GM19397 (cell line): ENCODE data around the gene SSR3.
"Not testable (repeated sequence)": the region's sequence is repeated elsewhere in the genome, so short reads cannot be mapped to it uniquely, and the experiment has no call there.

Source experiments
- ATAC-seq: cut with Tn5 transposase; IDR thresholded peaks from one replicate; pipeline ENCODE4 v1.9.1; 2021; ENCODE audit warnings: mild to moderate bottlenecking, moderate library complexity; ENCODE audit not compliant: unreplicated experiment

The SSR3 gene

DNA sequence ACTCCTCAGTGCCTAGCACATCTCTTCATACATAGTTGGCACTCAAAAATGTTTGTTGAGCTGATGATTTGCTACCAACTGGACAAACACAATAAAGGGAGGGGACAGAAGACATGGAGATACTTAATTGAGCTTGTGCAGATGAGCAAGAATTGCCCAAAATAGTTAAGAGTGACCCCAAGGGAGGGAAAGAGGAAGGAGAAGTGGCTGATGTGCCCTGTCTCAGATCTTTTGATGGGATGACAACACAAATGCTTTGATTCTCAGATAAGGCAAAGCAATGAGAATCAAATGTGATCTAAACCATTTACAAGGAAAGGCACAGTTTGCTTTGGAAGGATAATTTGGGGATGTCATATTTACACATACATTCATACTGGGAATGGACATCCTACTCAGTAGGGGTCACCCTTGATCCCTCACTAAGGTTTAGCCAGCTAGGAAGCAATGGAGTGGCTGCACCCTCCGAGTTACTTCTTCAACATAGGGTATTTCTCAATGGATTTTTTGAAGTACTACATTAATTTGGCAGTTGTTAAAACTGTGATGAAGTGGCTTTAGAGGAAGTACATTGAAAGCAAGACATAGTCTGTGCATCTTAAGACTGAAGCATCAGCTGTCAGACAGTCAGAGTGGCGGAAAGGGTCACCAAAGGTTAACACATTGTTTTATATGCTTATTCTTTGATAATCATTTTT is 21.9 kb upstream of the SSR3 start:
- ATAC-seq = no peak

DNA sequence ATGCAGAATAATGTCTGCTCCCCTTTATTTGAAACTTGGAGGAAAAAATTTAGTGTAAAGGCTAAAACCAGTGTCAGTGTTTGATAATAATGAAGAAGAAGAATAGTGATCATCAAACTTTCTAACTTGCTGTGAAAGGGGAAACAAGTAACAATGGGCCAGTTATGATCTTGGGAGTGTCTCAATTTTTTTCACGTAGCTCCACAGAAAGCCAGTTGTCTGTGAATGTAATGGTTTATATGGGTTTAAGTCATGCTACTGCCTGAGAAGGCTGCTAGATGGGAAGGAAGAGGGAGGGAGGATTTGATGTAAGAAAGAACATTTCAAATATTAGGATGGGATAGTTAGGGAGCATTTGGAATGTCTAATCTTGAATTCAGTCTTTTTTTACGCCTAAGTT is 21.1 kb upstream of the SSR3 start:
- ATAC-seq = no peak

DNA sequence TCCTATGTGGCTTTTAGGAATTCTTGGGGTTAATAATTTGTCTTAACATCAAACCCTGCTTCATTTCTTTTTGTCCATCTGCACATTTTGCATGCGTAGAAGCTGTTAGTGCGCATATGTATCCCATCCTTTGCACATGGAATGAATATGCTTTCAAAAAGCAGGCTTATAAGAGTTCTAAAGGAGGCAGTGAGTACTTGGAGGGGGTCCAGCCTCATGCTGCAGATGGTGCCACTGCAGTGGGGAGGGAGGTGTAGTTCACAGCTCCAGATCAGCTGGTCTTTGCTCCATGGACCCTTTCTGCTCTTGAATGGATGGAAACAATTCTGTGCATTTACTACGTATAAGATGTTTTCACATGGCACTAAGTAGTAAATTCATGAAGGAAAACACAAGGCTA is 20.7 kb upstream of the SSR3 start:
- no peak for ATAC-seq

DNA sequence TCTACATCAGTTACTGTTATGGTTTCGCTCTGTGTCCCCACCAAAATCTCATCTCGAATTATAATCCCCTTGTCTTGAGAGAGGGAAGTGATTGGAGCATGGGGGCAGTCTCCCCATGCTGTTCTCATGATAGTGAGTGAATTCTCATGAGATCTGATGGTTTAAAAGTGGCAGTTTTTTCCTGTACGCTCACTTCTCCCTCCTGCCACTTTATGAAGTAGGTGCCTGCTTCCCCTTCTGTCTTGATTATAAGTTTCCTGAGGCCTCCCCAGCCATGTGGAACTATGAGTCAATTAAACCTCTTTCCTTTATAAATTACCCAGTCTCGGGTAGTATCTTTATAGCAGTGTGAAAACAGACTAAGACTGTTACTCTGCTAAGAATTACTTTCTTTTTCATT is 15.0 kb upstream of the SSR3 start:
- not testable (repeated sequence) for ATAC-seq

DNA sequence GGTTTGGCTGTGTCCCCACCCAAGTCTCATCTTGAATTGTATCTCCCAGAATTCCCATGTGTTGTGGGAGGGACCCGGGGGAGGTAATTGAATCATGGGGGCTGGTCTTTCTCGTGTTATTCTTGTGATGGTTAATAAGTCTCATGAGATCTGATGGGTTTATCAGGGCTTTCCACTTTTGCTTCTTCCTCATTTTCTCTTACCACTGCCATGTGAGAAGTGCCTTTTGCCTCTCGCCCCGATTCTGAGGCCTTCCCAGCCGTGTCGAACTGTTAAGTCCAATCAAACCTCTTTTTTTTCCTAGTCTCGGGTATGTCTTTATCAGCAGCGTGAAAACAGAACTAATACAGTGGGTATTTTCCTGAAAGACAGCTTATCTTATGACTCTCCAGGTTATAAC is 14.1 kb upstream of the SSR3 start:
- not testable (repeated sequence) for ATAC-seq

DNA sequence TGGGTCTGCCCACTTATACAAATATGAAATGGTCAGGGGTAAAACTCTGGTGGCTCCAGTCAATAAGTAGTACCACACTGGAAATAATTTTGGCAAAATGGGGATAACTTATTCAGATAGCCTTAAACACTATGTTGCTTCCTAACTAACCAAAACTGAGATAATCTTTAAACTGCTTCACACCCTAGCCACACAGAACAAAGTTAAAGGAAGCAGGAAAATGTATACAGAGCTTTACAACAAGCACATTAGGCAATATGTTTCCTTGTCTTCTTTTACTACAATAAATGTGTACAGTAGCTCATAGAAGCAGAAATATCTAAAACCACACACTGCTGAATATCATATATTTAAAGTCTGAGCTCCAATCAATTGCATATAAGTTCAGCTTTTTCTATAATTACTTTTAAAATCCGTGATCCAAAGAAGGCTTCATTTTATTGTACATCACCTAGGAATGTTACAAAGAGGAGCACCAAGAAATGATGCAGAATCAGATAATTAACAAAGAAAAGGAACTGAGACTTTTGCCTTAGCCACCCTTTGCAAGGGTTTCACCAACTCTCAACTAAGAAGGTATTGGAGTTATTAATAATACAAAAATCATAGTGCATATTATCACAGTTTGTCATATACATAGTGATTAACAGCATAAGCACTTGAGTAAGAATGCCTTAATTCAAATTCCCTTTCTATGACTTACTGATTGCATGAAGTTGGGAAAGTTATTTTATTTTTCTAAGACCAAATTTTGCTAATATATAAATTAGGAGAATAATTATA is 9.2 kb upstream of the SSR3 start:
- no peak for ATAC-seq

DNA sequence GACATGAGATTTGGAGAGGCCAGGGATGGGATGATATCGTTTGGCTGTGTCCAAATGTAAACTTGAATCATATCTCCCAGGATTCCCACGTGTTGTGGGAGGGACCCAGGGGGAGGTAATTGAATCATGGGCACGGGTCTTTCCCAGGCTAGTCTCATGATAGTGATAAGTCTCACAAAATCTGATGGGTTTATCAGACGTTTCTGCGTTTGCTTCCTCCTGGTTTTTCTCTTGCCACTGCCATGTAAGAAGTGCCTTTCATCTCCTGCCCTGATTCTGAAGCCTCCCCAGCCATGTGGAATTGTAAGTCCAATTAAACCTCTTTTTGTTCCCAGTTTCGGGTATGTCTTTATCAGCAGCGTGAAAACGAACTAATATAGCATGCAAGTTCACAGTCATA is 7.6 kb upstream of the SSR3 start:
- ATAC-seq = not testable (repeated sequence)

DNA sequence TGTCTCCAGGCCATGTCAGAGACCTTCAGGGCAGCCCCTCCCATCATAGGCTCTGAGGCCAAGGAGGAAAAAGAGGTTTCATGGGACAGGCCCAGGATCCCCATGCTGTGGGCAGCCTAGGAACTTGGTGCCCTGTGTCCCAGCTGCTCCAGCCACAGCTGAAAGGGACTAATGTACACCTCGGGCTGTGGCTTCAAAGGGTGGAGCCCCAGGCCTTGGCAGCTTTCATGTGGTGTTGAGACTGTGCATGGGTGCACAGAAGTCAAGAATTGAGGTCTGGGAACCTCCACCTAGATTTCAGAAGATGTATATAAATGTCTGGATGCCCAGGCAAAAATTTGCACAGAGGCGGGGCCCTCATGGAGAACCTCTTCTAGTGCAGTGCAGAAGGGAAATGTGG is 6.6 kb upstream of the SSR3 start:
- no peak for ATAC-seq

DNA sequence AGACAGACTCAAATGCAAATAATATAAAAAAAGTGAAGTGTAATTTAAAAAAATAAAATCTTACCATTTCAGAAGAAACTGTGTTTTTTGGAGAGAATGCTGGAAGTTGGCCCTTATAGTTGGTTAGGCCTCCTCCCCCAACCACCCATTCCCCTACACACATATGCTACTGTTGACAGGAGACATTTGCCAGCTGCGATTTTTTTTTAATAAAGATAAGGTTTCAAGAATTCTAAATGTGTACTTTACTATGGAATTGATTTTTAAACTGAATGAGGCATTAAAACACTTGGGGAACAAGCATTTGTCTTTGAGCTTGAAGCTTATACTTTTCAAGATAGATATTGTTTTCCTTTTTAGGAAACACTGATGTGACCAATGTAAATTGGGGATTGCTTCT is 4.4 kb upstream of the SSR3 start:
- no peak for ATAC-seq

DNA sequence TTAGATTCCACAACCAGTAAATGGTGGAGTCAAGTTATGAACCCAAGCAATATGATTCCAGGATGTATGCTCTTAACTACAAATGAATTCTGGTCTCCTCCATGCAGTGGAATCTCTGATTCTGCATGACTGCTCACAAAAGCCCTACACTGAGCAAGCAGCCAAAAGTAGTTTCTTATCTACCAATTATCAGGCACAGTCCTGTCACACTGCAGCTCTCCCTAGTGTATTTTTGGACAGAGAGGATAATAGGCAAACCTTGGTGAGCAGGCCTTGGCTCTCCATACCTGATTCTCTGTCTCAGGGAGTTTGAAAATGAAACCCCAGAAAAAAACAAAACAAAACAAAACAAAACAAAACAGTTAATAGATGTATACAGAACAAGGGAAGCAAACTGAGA is 3.5 kb upstream of the SSR3 start:
- ATAC-seq = no peak

DNA sequence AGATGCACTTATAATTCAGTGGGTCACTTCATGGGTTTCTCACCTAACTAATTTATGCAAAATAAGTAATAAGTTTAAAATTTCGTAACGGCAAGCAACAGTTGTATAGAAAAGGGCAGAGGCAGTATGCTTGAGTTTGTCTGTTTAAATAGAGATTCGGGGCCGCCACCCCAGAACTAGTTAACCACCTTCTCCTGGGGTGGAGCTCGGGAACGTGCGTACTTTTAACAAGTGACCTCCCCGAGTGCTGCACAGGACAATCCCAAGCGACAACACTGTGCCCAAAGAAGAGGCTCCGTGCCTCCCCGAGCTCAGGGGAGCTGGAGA is 439 bp downstream of the SSR3 start:
- no peak for ATAC-seq

DNA sequence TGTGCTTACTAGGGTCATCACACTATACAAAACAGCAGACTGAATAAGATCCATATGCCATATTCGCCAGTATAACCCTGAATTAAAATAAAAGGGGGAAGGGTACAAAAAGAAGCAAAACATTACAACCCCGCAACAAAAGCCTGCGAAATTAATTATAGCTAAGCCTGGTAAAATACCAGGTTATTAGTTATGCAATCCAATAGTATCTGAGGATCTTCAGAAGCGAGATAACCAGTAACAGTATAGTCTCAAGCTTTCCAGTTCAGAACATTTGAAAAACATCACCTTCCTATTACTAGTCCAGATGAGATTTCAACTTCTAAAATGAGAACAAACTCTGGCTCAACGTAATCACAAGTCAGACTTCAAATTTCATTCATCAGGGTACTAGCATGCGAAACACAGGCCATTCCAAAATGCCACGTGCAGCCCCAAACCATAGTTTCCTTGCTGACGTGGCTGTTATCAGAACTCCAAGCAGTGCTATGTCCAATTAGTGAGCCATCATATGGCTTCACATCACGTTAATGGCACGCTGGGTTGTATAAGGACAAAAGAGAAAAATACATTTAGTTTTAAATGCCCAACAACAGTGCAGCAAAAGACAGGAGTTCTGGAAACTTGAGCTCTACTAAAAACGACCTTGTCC is 1.1 kb downstream of the SSR3 start:
- ATAC-seq = no peak

DNA sequence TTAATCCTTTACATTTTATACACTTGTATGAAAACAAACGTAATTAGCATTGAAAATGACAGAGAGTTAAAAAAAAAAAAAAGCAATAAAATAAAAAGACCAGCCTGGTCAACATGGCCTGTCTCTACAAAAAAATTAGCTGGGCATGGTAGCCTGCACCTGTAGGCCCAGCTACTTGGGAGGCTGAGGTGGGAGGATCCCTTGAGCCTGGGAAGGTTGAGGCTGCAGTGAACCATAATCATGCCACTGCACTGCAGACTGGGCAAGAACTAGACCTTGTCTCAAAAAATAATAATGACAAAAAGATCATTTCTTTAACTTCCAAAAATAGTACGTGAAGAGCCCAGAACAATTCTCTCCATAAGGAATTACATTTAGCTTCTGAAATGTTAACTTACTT is 1.9 kb downstream of the SSR3 start:
- no peak for ATAC-seq

DNA sequence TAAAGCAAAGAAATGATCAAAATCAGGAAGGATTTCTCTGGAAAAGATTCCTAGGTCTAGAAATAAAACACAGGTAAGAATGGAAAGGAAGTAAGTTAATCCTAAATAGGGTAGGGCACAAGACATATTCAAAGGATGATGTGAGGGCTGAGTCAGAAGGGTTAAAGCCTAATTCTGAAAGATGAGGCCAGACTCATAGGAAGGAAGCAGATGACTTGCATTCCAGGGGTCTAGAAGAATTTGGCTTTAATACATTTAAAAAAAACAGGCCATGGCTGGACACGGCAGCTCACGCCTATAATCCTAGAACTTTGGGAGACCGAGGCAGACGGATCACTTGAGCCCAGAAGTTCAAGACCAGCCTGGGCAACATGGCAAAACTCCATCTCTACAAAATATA is 3.2 kb downstream of the SSR3 start:
- no peak for ATAC-seq

DNA sequence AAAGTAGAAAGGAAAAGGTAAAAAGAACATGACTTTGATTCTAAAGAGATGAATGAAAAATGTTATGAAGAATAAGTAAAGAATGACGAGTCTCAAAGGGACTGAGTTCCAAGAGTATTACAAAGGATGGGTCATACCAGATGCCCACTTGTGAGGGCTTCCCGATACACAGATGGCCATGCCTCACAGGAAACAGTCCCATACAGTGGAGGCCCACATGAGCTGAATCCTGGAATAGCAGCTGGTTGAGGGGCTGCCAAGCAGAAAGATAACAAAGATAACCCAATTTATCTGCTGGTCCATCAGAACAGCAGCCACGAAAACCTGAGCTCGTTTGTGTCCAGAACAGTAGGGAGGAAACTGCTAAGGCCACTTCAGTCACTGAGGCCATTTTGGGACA is 3.7 kb downstream of the SSR3 start:
- ATAC-seq = no peak

DNA sequence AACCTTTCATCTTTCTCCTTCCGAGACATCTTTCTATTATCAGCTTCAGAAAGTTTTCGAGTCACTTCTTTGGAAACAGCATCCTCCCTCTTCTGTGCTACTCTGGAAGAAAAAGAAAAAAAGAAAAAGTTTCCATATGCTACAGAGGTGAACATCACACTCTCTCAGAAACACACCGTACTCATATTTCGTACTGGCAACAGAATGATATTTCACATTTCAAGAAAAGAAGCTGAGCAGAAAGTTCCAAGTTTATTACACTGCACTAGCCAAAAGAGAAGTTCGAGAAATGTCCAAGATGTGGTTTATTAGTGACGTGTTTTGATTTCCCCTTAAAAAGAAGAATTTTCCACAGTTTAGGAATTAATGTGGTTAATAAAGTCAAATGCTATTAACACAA is 6.0 kb downstream of the SSR3 start:
- ATAC-seq = no peak

DNA sequence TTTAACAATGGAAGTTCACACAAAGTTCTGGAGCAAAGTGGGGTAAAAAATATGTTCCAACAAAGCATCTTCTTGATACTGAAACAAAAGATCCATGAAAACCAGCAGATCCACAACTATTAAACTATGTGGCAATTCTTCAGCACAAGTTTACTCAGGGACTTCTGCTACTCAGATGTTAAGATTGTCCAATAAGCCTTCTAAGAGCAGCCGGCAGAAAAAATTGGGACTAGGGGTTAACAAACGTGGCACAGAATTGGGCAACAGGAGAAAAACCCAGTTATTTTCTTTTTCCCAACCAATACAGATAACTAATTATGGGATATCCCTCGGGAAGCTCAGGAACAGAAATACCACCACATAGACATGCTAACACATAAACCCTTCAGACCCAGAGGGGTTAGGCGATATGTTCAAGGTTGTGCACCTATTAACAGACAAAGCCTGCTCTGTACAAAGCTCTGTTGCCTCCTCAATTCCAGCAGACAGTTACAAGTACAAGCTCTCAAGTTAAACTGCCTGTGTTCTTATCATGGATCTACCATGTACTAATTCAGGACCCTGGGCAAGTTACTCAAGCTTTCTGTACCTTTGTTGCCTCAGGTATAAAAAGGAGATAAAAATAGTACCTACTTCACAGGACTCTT is 6.8 kb downstream of the SSR3 start:
- no peak for ATAC-seq

DNA sequence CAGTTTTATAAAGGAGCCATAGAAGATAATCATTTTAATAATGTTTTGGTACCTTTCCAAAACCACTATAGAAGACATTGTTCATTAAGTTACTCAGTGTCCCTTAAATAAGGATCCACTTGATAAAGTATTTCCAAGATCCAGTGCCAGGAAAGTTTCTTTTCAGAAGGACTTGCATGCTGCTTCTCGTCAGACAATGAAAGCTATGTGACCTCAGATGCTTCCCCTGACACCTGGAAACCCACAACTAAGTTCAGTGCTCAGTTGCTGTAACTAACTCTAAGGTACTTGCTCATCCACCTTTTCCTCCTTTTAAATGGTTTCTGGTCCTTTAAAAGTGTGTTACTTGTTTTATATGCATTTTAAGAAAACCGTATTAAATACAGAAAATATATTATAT is 7.3 kb downstream of the SSR3 start:
- no peak for ATAC-seq

DNA sequence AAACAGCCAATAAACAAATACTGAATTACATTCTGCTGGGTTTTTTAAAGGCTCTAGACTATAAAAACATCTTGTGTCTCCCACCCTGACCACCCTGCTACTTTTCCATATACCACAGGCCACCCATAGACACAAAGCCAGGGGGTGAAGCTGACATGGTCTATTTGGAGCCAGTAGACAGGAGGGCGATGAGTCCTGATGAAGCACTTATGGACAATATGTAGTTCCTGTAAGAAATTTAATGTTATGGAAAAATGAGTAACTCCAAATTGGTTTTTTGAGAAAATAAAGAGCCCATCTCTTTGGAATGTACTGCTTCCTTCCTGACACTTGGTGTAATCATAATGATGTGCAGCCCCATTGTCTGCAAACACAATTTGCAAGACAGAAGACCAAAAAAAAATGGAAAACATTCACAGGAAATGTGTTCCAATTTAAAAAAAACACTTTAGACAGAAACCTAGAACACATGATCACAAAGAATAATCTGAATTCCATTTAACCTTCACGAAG is 11.8 kb downstream of the SSR3 start:
- ATAC-seq = no peak

DNA sequence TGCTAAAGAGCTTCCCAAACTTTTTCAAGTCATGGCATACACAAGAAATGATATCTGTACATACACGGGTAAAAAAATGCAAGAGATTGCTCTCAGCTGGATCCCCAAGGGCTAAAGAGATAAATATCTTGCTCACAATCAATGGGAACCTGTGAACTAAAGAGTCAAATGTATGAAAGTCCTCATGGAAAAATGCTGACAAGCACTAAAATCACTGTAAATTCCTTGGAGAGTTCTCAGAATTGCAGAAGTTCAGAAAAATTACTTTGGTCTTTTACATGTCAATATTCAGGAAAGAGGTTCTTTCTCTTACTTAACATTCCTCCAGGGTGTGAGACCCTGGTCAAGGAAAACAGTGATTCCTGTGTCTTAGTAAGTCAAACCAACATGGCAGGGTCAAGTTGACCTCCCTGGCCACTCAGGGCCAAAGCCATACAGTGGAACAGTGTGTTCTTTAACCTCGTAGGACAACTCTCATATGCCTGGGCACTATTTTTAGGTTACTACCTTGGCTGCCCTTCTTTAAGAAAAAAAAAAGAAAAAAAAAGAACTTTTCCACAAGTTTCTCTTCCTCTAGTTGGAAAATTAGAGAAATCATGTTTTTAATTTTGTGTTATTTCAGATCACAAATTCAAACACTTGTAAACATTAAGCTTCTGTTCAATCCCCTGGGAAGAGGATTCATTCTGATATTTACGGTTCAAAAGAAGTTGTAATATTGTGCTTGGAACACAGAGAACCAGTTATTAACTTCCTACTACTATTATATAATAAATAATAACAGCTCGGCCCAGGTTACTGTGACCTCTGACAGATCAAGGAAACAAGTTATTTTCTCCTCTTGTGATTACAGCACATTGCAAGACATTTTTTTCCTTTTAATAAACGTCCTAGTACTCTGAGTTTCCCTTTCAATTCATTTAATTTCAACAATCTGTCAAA is 12.5 kb downstream of the SSR3 start:
- ATAC-seq = no peak

DNA sequence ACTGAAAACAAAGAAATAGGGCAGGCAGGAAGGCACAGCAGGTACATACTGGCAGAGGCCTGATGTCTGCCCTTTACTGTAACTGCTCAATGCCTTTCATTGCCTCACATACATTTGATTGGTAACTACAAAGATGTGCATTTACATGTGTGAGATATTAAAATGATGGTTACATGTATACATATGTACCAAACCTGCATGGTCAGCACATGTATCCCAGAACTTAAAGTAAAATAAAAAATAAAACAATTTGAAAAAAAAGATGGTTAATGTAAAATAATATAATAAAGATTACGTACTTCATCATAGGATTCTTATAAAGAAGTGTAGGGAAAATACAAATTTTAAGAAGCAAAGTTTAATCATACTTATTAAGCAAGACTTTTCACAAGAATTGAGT is 15.1 kb downstream of the SSR3 start:
- ATAC-seq = no peak
